ENCODE results near the gene STX1B.
"Not testable (repeated sequence)": the region's sequence is repeated elsewhere in the genome, so short reads cannot be mapped to it uniquely, and the experiment has no call there.

The STX1B gene

DNA sequence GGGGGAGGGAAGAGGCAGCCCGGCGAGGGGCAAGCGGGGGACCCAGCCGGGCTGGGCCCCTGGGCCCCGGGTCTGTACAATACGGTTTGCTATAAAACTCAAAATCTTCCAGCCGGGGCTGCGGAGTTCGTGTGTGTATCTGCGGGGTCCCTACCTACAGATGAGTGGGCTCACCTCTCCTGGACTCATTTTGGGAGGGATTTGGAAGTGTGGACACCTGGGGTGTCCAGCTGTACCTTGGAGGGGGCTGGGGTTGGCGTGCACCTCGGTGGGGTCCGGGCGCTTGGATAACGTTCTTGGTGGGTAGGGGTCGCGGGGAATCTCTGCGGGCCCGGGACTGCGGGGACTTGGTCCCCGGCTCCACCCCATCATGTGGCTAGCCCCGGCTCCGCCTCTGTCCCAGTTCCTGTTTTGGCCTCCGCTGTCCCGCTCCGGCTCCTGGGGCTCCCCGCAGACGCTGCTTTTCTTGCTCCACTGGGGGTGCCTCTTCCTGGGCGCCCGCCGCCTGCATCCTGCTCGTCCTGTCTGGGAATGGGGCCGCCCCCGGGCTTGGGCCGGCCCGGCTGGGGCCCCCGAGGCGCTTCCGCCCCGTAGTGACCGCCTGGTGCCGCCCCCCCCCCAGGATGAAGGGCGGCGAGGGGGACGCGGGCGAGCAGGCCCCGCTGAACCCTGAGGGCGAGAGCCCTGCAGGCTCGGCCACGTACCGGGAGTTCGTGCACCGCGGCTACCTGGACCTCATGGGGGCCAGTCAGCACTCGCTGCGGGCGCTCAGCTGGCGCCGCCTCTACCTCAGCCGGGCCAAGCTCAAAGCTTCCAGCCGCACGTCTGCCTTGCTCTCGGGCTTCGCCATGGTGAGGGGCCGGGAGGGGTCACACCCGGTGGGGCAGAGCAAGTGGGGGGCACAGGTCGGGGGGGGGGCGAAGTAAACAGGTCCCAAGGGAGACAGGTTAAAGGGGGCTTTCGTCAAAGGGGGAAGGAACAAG lies 61.5 kb downstream of the STX1B start, which contains the start of gene ORAI3:
Gene ORAI3 (plus strand): TSS at position 402 of the 983 bp plus-strand sequence. CDS start 222 bp downstream, at position 624.
- DNase-seq = peak; percentile 29

DNA sequence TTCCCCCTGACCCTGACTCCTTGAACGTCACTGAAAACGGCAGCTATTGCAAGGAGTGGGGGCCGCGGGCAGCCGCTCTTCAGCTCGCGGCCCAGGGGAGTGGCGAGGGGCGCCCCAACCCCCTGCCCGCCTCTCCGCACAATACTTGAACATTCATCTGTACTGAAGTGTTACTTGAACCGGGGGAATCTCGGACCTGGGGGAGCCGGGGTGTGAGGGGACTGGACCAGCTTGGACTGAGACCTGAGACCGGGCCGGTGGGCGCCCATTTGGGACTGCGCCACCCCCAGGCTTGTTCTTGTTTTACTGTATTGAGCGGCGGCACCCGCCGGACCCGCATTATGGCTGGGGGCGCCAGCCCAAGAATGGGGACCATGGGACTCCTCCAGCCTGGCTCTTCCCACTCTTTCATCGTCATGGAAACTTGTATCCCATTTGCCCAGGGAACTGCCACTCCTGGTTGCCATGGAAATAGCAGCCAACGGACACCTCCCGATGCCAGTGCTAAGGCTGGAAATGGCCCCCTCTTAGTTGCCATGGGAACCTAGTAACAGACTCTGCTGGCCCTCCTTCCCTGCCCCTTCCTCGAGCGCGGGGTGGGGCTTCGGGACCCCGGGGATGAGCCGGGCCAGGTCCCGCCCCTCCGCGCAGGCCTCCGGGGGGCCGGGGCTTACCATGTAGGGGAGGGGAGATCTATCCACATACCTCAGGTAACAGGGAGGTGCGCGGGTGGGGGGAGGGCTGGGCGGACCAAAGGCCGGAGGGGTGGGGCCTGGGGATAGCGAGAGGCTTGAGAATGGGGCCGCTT lies 62.4 kb downstream of the STX1B start:
- DNase-seq = no peak

- no peak for DNase-seq
Observed at GRCh38 chr16:30947541-30947858, 62.9 kb downstream of the STX1B start.

DNA sequence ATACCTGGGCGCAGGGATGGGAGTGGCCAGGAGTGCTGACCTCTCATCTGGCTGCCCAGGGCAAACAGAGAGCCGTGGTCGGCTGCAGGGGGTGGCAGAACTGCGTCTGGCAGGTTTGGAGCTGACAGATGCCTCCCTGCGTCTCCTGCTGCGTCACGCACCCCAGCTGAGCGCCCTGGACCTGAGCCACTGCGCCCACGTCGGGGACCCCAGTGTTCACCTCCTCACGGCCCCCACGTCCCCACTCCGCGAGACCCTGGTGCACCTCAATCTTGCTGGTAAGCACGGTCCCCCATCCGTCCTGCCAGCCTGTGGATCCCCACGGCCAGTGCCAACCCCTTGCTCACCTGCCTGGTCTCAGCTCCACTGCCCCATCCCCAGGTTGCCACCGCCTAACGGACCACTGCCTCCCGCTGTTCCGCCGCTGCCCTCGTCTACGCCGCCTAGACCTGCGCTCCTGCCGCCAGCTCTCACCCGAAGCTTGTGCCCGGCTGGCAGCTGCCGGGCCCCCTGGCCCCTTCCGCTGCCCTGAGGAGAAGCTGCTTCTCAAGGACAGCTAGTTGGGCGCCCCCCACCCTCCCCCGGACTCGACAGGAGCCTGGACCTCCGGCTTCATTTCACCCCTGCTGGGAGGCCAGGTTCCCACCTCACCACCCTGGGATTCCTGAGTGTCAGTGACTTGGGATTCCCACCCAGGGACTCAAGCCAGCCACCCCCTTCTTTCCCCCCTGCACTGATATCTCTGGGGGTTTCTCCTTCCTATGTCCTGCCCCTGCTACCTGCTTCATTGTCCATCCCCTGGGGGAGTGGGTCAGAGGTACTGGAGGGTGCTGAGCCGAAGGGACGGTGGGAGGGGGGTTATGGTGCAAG lies 63.5 kb downstream of the STX1B start:
- DNase-seq = no peak

- no peak for DNase-seq
Observed at GRCh38 chr16:30944352-30944751, 66.1 kb downstream of the STX1B start.

- DNase-seq = no peak
Observed at GRCh38 chr16:30942426-30942806, 68.0 kb downstream of the STX1B start.

DNA sequence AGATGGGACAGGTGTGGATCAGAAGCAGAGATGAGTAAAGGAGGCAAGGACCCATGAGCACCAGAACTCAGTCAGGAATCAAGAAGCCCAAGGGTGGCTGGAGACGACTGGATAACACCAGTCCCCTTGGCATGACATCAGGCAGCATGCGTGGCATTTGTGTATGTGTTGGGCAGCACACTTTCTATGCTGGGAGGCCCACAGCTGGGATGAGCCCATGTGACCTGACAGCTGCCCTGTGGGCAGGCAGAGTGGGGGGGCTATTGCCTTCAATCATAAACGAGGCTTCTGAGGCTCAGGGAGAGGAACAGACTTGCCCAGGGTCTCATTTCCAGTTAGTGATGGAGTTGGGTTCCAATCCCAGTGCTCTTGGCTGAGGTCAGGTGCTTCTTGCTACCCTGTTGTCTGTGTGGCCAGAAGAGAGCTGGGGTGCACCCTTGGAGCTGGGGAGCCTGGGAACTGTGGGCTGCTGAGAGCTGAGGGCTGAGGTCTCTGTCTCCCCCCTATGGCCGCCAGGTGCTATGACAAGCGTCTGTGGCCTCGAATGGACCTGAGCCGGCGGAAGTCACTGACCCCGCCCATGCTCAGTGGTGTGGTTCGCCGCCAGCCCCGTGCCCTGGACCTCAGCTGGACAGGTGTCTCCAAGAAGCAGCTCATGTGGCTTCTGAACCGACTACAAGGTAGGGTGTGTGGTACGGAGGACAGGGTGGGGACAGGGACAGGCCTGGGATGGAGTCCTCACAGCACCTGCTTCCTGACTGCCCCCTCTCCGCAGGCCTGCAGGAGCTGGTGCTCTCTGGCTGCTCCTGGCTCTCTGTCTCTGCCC lies 68.6 kb downstream of the STX1B start:
- no peak for DNase-seq

GRCh38 chr16:30939571-30939970 lies 70.9 kb downstream of the STX1B start:
- not testable (repeated sequence) for DNase-seq
